HG03066 (cell line): ENCODE results near the gene UBE2F.
"Not testable (repeated sequence)": the region's sequence is repeated elsewhere in the genome, so short reads cannot be mapped to it uniquely, and the experiment has no call there.

ENCODE experiments used
- ATAC-seq: cut with Tn5 transposase; IDR thresholded peaks from one replicate; pipeline ENCODE4 v1.9.1; 2021; ENCODE audit warnings: low read depth; ENCODE audit not compliant: unreplicated experiment

UBE2F gene

DNA sequence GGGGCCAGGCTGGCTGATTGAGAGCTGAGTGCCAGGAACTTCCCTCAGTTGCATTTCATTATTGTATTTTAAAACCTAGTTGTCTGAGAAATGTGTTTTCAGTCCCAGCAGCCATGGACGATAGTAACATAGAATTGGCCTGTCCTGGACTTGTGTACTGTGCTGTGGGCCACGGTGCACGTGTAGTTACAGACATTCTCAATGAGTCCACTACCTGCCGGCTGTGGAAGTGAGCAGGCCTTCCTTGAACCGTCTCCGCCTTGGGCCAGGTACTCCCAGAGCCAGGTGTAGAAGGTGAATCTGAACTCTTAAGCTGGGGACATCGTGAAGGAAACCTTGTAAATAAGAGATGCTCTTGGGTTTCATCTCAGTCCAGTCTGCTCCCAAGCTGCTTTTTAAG lies 47.0 kb downstream of the UBE2F start:
- no peak for ATAC-seq

DNA sequence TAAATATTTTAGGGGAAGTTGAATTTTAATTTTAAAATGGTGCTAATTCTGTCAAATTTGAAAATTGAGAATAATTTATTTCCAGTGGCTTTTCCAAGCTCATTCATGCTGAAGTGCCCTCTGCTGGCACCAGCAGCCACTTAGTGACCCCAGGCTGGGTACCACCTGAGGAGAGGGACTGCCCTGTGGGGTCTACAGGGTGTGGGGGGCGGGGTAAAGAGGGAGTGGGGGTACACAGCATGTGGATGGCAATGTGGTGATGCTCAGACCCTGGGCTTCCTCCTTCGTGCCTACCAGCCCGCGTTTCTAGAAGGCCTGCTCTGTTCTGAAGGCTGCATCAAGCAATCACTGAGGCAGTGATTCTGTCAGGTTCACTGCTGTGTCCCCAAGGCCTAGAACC lies 48.9 kb downstream of the UBE2F start:
- no peak for ATAC-seq

DNA sequence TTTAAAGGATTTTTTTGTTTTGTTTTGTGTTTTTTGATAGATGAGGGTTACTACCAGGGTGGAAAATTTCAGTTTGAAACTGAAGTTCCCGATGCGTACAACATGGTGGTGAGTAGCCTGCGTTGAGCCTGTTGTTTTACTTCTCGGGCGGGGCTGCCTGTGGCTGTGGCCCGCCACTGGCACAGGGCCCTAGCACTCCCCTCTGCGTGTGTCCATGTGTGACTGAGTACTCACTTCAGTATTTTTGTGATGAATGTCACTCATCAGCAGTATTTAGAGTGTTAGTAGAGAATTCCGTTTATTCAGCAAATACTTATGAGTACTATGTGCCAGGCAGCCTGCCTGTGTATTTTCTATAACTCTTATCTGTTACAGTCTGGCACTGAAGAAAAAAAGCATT lies 49.7 kb downstream of the UBE2F start:
- no peak for ATAC-seq

DNA sequence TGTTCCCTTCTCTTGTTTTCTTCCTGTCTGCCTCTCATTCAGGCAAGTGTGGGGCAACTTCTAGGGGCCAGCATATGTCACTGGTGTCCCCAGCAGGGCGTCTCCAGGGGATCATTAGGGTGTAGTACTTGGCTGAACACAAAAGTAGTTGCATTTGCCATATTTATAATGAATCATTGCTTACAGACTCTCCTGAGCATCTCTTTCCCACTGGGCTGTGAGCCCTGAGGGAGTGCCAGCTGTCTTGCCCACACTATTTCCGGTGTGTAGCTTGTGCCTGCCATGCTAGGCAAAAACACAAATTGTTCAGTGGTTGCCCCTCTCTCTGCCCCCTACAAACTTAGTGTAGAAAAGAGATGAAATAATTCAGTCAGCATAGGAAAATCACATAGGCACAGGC lies 53.1 kb downstream of the UBE2F start:
- ATAC-seq: no peak

DNA sequence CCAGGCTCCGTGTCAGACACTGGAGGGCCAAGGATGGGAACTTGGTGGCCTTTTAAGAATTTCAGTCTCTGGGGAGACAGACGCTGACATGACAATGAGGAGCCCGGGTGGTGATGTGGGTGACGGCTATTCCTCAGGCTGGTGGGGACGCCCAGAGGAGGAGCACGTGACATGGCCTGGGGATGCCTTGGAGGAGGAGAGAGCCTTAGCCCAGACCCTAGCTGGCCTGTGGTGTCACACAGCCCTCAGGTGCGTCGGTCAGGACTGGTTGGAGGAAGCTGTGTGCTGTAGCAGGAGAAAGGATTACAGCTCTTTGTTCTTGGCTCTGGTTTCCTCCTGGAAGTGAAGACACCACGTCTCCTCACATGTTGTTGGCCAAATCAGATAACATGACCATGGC lies 54.0 kb downstream of the UBE2F start:
- no peak for ATAC-seq

DNA sequence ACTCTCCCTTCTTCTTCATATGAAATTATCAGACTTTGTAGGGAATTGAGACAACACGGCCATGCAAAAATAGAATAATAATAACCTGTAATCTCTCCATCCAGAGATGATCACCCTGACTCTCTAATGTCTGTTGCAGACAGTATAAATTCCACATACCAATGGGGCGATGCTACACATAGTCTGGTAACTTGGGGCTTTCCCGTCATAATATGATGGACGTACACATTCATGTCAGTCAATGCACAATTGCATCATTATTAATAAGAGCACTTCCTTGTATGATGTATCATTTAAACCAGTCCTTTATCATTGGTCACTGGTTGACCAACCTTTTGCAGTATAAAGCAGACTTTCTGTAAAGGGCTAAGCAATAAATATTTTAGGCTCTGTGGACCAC lies 54.5 kb downstream of the UBE2F start:
- no peak for ATAC-seq

DNA sequence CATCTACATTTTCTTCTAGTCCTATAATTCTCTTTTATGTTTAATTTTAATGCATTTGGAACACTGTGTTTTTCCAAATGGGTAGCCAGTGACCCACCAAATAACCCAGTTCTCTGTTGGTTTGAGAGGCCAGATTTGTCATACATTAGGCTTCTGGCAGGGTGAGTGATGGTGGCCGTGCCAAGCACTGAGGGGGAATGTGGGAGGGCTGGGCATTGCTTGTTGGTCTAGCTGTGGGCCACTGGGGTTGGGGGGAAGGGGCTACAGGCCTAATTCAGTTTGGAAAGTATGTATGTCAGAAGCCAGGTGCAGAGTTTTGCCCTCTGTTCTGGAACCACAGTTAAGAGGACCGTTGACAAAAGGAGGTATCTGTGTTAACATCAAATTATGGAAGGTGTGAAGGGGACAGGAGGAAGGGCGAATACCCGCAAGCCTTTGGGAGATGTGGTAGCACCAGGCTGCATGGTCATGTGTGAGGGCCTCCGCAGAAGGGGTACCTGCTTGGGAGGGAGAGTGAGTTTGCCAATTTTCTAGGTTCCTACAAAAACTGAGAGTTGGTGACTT lies 55.9 kb downstream of the UBE2F start:
- ATAC-seq: no peak

DNA sequence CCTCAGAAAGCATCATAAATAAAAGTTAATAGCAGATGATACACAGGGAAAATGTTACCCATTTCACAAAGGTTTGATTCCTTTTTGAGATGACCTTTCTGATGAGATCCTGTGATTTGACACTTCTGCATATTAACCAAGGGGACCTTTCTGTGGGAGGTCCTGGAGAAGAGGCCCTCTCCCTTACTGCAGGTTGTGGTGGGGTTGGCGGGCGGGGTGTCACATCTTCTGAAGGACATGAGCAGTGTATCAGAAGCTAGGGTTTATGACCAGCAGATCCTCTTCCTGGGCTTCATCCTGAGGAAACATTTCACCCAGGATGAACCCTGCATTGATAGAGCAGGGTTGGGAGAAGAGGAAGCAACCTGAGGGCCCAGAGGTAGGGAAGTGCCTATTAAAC lies 56.8 kb downstream of the UBE2F start:
- no peak for ATAC-seq

DNA sequence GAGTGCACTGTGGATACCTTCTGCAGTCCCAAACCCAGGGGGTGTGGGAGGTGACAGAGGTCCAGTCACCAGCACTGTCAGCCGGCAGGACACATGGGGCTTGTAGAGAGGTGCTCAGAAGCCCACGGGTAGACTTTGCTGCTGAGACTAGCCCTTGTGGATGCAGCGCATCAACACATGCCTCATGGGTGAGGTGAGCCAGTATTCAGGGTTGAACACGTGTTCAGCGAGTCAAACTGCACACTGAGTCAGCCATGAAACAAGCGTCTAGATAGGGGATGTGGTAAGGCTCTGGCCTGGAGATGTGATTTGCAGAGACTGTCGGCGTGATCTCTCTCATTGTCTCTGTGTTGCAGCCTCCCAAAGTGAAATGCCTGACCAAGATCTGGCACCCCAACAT lies 58.2 kb downstream of the UBE2F start:
- ATAC-seq: no peak

DNA sequence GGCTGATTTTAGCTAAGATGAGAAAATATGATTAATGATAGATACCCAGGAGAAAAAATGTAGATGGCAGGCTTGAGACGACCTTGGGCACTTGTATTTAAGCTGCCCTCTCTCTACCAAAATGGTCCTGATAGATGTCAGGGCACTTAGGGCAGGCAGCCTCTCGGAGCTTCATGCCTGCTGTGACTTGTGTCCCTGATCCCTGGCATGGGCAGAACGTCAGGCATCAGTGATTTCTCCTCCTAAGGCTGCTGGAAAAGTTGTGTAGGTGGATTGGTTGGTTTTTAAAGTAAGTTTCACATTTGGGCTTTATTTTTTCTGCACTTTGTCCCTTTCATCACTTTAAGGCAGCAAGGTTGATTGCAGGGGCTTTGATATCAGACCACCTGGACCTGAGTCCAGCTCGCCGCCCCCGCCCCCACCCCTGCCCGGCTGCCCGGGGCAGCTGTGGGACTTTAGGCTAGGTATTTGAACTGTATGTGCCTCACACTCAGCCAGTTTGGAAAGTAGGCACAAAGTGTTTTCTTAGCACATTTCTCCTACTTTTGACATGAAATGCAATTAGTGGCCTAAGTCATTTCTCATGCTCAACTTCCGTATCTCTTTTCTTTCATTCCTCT lies 59.0 kb downstream of the UBE2F start:
- ATAC-seq: no peak

DNA sequence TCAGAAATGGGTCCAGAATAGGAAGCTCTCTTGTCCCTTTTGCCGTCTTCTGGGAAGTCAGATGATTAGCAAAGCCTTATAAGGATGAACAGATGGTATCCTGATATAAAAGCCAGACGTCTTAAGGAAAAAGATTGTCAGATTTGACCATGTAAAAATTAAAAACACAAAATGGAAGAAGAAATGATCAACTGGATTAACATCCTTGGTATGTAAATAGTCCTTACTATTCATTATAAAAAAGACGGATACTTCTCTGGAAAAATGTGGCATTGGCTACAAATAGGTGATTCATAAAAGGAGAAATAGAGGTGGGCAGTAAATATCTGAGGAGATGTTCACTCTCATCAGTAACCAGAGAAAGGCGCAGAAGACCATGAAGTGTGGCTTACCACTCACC lies 60.2 kb downstream of the UBE2F start:
- ATAC-seq: no peak

DNA sequence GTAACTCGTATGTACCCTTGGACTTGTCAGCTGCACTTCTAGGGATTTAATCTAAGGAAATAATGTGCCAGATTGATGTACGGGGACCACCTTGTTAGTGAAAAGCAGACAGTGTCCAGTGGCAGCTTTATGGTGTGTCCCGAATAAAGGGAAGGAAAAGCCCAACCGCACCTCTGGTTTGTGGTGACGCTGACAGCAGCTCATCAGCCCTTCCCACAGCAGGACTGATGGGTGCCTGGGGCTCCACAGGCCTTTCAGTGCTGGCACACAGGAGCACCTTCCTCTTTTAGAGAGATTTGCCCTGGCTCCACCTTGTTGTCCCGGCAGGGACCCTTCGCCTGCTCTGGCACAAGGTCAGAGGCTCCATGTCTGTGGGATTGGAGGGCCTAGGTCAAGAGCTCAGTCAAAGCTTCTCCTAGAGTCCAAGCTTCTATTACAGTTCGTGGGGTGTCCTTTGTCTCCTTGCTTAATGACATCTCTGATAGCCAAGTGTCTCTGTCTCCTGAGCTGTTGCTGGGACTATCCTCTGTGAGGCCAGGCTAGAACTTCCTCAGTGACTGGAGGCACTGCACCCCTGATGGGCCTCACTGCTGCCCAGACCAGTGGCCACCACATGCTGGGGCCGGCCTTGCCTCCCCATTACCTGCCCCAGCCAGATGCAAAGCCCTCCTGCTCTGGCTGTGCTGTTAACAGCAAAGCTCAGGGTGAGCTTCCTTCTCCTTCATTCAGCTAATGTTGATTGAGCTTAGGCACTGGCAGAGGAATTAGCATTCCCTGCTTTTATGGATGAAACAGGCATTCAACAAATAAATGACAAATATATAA lies 61.0 kb downstream of the UBE2F start:
- no peak for ATAC-seq

DNA sequence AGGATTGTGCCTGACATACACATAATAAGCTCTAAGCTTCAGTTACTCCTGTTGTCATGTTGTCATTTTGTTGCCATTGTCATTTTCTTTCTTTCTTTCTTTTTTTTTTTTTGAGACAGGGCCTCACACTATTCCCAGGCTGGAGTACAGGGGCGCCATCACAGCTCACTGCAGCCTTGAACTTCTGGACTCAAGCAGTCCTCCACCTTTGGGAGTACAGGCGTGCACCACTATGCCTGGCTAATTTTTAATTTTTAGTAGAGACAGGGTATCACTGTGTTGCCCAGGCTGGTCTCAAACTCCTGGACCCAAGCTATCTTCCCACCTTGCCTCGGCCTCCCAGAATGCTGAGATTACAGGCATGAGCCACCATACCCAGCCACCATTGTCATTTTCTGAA lies 63.0 kb downstream of the UBE2F start:
- no peak for ATAC-seq

DNA sequence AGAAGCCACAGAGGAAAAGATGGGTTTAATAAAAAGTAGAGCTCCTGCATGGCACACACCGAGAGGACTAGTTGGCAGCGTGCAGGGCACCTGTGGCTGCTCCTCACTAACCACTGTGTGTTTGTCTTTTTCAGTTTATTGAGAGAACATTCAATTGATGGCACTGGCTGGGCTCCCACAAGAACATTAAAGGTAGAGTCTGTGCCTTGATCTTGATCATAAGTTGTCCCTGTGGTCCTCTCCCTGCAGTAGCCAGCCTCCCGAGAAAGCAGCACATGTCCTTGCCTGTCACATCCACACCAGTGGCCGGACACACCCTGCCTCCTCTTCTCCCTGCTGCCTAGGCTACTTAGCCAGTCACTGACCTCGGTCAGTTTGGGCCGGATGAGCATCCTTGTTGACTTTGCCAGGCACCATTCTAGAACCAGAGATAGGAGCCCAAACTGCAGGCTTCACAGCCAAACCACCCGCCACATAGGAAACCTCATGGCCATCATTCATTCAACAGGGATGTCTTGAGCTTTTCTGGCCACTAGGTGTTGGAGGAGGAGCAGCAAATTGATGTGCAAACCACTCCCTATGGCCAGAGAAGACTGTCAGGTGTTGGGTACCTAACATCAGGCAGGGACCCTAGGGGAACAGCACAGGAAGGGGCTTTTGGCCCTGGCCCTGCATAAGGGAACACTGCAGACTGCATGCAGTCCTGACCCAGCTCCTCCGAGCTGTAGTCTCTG lies 63.8 kb downstream of the UBE2F start:
- no peak for ATAC-seq

DNA sequence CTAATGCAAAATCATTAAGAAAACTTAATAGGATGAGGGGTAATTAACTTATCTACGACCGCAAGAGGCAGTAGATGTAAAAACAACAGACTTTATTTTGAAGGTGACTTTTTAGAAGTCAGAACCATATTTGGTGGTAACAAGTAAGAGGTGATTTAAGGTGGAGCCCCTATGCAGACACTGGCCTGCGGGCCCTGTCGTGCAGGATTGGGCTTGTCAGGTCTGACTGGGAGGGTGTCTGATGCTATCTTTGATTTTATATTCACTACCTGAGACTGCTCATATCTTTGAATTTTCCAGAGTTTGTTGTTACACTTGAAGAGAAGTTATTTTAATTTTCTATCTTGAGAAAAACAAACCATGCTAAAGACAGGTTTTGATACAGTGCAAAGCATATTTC lies 64.9 kb downstream of the UBE2F start:
- no peak for ATAC-seq

DNA sequence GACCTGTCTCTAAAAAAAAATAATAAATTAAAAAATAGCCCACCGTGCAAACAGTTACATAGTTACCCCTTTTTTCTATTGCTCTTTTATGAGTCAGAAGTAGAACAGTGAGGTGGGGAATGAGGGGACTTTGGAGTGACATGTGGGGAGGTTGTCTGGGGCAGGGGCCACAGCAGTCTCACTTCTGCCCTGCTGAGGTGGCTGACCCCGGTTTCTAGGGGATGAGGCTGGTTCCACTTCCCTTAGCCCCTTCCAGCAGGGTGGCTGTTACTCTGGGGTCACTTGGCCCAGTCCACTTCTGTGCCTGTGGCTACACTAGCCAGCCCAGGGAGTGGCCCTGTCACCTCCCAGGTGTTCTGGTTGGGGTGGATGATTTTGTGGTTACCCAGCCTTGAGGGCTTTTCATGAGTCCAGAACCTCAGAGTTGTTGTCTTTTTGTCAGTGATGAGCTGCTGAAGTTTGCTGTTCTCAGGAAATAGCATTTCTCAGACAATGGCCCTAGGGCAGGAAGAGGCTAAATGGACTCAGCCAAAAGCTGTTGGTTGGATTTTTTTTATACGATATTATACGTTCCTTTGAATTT lies 66.0 kb downstream of the UBE2F start:
- no peak for ATAC-seq

DNA sequence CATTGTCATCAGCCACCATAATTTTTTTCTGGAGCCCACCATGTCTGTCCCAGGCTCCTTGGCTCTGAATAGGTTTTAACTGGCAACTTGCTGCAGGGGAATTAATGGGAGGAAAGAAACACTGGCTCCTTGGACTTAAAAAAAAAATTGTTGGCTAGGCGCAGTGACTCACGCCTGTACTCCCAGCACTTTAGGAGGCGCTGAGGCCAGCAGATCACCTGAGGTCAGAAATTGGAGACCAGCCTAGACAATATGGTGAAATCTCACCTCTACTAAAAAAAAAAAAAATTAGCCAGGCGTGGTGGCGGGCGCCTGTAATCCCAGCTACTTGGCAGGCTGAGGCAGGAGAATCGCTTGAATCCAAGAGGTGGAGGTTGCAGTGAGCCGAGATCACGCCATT lies 67.2 kb downstream of the UBE2F start:
- not testable (repeated sequence) for ATAC-seq

DNA sequence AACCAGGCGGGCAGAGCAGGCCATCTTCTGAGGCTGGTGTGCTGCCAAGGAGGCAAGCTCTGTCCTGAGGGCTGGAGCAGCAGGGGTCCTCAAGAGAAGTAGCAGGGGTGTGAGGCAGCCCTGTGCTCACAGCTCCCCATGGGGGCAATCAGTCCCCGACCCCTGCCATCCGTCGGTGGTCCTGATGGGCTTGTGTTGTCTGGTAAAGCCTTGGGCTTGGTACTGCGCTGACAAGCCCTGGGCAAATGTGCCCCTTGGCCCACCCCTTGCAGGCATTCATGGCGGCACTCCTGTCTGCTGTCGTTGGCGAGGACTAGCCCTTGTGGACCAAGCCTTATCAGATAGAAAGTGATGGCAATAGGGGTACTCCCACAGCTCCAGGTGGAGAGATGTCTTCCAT lies 71.4 kb downstream of the UBE2F start:
- no peak for ATAC-seq

DNA sequence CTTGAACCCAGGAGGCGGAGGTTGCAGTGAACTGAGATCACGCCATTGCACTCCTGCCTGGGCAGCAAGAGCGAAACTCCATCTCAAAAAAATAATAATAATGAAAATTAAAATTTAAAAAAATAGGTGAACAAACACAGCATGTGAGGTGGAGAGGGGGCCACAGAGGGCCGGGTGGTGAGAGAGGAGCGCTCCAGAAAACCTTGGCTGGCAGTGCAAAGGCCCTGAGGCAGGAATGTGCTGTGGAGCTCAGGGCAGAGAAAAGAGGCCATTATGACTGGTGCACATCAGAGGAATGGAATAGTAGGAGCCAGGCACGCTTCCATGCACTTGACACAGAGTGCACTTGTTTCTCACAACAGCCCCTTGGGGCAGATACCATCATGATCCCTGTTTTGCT lies 72.3 kb downstream of the UBE2F start:
- ATAC-seq: no peak

DNA sequence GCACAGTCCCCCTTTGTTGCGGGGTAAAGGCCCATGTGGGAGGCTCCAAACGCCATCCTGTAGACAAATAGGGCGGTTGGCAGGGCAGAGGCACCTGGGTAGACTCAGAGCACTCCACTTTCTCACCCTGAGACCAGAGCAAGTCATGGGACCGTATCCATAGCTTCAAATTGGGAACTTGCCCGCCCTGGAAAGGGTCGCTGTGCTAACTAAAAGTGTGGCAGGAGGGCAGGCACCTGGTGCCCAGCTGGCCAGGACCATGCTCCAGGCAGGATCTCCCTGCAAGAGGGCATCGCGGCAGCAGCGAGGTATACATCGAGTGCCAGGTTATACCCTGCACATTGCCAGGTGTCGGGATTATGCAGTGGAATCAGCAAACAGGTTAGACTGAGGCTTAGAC lies 73.2 kb downstream of the UBE2F start:
- no peak for ATAC-seq

DNA sequence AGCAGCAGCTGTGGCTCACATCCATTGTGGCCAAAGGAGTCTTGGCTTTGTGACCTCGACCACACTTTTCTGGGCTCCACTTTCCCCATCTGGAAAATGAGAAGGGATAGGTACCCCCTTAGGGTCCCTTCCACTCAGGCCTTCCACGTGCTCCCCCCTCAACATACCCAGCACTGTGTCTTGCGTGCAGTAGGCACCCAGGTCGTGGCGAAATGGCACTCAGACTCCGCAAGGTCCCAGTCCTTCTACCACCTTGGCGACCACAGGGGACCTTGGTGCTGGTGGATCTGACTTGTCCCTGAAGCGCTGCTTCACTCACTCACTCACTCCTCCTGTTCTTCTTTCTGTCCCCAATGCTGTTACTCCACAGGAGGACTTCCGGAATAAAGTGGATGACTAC lies 74.1 kb downstream of the UBE2F start:
- ATAC-seq: no peak
